GM10266 (cell line): ENCODE results near the gene FGGY.

ENCODE experiments used
- DNase-seq: peaks from one replicate; pipeline ENCODE4 v3.0.0; 2012; ENCODE audit errors: extremely low spot score
- TF ChIP-seq, protein P1 (sequence below): IDR thresholded peaks from 2 replicates; pipeline ENCODE4 v1.5.1; 2012; ENCODE audit warnings: mild to moderate bottlenecking, low read depth; ENCODE audit not compliant: control insufficient read depth, insufficient read depth; ENCODE audit errors: missing control alignments

The FGGY gene

DNA sequence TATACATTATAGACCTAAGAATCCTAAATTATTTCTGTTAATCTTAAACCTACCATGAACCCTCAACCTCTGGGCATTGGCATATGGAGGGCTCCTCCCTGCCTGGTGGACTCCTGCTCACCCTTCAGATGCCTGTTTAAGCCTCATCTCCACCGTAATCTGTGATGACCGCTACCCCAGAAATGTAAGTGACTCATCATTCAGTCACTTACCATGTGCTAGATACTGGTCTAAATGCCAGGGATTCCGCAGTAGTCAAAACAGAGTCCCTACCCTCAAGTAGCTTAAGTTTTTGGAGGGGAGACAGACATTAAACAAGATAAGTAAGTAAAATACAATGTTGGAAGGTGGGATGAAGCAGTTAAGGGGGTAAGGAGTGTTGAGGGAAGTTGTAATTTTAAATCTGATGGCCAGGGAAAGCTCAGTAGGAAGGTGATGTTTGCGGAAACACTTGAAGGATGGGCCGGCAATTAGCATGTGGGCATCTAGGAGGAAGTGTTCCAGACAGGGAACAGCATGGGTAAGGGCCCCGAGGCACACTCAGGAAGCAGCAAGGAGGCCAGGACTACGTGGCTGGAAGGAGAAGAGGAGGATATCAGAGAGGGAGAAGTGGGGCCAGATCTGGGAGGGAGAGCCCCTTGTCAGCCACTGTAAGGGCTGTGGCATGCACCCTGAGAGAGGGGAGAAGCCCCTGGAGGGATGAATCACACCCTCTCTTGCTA, 376.1 kb downstream of the FGGY start:
- TF ChIP-seq, protein P1, sequence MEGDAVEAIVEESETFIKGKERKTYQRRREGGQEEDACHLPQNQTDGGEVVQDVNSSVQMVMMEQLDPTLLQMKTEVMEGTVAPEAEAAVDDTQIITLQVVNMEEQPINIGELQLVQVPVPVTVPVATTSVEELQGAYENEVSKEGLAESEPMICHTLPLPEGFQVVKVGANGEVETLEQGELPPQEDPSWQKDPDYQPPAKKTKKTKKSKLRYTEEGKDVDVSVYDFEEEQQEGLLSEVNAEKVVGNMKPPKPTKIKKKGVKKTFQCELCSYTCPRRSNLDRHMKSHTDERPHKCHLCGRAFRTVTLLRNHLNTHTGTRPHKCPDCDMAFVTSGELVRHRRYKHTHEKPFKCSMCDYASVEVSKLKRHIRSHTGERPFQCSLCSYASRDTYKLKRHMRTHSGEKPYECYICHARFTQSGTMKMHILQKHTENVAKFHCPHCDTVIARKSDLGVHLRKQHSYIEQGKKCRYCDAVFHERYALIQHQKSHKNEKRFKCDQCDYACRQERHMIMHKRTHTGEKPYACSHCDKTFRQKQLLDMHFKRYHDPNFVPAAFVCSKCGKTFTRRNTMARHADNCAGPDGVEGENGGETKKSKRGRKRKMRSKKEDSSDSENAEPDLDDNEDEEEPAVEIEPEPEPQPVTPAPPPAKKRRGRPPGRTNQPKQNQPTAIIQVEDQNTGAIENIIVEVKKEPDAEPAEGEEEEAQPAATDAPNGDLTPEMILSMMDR: no peak
- DNase-seq: no peak

GRCh38 chr1:59673573-59674450, 376.9 kb downstream of the FGGY start:
- no peak for DNase-seq
- TF ChIP-seq, protein P1: no peak

DNA sequence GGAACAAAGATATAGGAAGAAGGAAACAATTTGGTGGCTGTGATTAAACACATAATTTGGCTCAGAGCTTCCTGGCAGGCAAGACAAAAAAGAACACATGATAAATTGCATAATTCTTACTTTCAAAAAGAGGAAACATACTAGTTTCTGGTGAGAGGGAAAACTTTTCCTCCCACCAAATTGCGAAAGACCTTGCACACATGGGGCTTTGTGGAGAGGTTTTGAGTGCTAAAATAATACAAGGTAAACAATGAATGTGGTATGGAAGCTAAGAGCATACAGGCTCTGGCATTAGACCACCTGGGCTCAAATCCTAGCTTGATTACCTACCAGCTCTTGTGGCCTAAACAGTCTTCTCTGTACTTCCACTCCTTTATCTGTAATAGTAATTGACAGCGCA, 377.7 kb downstream of the FGGY start:
- DNase-seq: no peak
- TF ChIP-seq, protein P1: no peak

DNA sequence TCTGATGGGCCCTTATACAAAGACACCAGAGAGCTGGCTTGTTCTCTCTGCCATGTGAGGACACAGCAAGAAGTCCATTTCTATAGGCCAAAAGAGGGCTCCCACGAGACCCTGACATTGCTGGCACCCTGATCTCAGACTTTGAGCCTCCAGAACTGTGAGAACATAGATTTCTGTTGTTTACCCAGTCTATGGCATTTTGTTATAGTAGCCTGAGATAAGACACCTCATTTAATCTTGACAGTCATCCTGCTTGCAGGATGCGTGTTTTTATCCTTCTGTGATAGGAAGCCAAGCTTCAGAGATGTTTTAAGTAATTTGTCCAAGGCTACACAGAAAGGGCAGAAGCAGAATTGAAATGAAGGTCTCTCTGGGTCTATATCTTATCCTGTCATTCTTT, 379.0 kb downstream of the FGGY start:
- TF ChIP-seq, protein P1: no peak
- no peak for DNase-seq

GRCh38 chr1:59678040-59678439, 381.1 kb downstream of the FGGY start:
- DNase-seq: no peak

DNA sequence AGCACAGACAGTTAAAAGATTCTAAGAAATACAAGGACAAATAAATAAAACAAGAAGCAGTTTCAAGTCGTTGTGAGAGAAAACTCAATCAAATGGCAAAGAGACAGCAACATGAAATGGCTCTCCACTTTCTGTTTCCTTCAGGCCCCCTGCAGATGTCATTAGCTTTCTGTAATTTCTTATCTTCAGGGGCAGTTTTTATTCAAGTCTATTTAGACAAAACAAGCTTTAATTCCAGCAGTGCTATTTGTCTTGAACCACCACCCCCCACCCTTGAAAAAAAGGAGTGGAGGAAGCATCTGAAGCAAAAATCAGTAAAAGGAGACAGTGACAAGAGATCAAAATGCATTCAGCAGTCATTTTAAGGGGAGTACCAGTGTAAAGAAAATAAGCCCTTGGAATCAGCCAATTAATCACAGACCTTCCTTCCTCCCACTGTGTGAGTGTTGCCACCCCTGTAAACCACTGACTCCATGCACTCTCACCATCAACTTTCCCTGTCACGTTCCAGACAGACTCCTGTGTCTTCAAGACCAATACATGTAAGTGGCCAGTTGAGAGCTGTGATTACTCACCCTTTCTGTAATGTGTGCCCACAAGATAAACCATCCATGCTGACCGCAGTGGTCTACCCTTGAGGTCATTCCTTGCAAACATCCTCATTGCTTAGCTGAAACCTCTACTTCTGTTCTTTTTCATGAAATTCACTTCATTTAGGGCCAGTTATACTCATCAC, 381.8 kb downstream of the FGGY start:
- TF ChIP-seq, protein P1: no peak
- no peak for DNase-seq

More at GRCh38 chr1:59678040-59678439, 381.1 kb downstream of the FGGY start:
- TF ChIP-seq, protein P1: no peak

DNA sequence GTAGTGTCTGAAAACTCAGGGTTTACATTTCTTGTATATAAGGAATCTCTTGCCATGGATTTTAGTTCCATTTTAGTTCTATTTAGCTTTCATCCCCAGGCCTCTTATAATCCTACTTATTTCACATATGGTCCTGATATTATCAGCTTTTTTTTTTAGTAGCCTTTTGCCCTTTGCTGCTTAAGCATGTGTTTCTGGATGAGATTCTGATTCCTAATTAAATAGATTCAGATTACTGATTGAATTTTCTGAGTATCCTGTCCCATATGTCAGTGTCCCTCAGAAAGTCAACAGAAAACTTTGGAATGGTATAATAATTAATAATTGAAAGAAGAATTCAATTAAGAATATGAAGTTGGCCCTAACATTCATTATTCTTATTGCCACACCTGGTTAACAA, 383.1 kb downstream of the FGGY start:
- no peak for DNase-seq

More for the DNA sequence above, 383.1 kb downstream of the FGGY start:
- TF ChIP-seq, protein P1: no peak
